SHP77 (cell line): ENCODE results near the gene COX10.
A peak's percentile ranks its signal among the peaks of the same experiment; 100 is the strongest.

Source experiments
- DNase-seq, 2 experiments: peaks; one replicate each; lab custom pipeline; 2025; lab: John Stamatoyannopoulos, UW

Gene COX10

DNA sequence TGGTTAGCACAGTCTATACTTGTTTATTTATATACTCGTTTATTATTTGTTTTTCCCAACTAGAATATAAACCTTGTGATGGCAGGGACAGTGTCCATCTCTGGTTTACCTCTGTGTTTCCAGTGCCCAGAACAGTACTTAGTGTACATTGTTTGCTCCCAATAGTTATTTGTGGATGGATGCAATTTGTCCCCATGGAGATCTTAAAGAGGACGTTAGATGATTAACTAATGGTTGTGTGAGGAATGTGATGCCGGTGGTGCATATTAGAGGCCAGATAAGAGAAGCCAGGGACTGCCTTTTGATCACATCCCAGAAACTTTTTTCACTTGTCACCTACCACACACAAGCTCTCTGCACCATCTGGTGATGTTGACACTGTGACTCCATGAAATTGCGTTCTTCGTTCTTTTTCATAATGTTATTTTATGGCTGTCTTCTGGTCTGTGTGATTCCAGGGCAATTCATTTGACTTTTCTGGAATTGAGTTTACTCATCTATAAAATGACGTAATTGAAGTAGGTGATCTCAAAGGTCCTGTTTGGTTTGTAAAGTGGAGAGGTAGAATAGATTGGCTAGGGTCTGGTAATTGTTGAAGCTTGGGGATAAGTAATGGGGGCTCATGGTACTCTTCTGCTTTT, 1.2 kb downstream of the COX10 start:
- DNase-seq = peak in 1 of 2 experiments; percentile 4

GRCh38 chr17:14072881-14073280, 3.6 kb downstream of the COX10 start:
- no peak for DNase-seq

DNA sequence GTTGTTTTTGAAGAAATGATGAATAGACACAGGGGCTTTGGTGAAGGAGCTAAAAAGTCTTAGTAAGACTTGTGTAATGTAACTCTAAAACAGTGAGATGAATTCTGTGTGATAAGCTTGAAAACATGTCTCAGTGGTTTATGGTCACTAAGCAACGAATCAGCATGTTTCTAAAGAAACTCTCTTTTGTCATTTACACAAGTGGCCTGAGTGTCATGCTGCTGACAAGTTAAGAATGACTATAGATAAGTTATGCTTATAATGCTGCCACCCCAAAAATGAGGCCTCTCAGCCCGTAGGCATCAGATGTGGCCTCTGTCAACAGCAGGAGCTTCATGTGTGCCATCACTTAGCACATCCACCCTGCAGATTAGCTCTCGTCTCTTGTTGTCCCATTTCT, 8.7 kb downstream of the COX10 start:
- no peak for DNase-seq

DNA sequence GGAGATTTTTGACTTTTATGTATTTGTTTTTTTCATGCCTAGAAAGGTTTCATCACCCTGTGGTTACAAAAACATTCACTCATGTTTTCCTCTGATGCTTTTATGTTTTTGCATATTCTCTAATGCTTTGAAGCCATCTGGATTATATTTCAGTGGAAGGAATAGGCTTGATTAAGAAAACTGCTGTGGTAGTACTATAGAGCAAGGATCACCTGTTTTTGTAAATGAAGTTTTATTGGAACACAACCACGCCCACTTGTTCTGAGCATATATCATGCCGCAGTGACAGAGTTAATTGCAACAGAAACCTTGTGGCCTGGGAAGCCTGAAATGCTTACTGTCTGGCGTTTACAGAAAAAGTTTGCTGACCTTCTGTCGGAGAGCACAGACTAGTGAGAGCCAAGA, 11.5 kb downstream of the COX10 start:
- DNase-seq = no peak

DNA sequence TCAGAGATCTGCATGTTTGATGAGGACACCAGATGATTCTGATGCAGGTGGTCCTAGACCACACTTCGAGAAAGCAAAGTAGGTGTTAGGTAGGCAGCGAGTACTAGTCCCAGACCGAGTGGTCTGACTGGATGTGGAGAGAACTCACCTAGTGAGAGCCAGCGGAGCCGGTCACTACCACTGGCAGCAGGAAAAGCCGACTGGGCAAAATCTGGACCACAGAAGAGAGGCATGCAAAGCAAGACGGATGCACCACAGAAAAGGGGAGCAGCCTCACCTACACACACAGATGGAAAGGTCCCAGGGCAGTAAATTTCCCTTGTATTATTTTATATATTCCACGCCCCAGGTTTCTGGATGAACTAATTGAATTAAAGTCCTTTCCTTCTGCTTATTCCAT, 13.5 kb downstream of the COX10 start:
- DNase-seq = no peak

DNA sequence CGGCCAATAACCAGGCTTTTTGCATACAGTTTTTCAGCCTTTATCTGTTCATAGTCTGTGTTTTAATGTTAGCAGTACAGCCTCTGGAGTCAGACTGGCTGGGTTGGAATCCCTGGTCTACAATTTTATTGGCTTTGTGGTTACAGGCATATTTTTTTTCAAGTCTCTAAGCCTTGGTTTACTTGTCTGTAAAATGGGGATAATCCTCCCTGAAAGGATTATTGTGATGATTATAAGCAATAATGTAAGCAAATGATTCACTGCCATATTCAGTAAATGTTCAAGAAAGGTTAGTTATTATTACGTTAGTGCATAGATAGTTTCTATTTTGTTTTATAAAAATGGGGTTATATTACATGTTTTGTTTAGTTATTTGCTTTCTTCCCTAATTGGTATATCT, 15.7 kb downstream of the COX10 start:
- DNase-seq = no peak

GRCh38 chr17:14086189-14086588, 16.9 kb downstream of the COX10 start:
- no peak for DNase-seq

GRCh38 chr17:14089179-14089578, 19.9 kb downstream of the COX10 start:
- no peak for DNase-seq

DNA sequence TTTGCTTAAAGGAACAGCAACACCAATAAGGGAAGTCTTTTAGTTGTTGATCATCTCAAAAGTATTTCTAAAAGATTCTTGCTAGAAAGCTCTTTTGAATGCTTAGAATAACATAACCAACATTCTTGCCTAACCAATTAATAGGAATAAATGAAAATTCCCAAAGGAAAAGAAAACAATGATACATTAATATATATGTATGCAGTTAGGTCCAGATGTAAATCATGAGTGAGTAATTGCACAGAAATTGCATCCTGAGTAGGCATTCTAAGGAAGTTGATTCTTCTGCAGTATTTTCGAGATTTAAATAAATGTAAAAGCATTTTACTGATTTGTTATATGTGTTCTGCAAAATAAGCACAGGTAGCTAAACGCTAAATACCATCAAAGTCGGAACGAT, 22.1 kb downstream of the COX10 start:
- no peak for DNase-seq

- no peak for DNase-seq
Observed at GRCh38 chr17:14092808-14093207, 23.5 kb downstream of the COX10 start.

DNA sequence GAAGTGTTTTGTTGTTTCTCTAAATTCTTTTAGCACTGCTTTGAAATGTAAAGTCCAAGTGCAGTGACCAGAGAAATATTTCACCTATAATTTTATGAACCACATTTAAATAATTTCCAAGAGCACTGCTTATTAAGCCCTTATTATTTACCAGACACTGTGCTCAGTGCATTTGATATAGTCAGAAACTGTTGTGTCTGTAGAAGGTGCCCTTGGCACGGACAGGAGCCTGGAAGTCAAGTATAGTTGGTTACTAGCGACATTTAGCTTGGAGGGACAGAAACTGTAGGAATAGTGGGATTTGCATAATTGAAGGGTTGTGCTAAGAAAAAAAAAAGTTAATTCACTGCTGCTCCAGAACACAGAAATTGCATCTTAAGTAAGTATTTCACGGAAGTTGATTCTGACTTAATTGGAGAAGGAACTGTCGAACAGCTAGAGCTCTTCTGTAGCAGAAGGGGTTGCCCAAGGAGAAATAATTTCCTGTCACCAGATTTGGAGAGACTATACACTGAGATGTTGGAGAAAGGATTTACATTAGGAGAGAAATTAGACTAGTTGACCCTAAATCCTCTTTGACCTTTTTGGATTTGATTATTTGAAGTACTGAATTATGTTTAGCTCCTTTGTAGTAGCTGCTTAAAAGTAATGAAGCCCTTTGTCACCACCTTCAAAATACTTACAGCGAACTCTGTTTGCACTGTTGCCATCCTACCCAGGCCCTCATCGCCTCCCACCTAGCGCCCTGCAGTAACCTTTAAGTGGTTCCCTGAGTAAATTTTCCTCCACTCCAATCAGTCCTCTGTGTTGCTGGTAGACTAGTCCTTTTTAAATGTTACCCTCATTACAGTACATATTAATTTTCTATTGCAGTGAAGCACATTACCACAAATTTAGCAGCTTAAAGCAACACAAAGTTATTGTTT, 25.6 kb downstream of the COX10 start:
- no peak for DNase-seq

DNA sequence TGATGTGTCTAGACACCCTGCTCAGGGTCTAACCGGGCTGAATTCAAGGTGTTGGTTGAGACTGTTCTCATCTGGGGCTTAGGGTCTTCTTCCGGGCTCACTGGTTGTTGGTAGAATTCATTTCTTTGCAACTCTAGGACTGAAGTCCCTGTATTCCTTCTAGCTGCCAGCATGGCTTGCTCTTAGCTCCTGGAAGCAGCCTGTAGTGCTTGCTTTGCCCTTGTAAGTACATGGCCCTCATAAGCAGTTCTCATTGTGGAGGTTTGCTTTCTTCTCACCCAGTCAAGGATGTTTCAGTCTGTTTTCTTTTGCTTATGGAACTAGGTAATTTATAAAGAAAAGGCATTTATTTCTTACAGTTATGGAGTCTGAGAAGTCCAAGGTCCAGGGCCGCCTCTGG, 26.3 kb downstream of the COX10 start:
- DNase-seq = no peak

GRCh38 chr17:14098246-14098645, 28.9 kb downstream of the COX10 start:
- no peak for DNase-seq

DNA sequence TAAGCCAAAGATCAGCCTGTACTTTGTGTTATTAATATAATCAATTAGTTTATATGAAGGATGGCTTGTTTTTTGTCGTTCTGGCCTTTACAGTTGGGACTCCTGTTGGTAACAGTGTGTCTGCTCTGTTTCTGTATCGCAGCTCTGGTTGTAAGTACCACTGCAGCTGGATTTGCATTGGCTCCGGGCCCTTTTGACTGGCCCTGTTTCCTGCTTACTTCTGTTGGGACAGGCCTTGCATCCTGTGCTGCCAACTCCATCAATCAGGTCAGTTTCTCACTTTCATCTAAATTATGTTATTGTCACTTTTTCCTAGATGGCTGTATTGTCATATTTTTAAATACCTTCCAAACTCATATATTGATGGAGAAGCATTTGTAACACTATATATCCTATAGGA, 32.7 kb downstream of the COX10 start:
- no peak for DNase-seq

DNA sequence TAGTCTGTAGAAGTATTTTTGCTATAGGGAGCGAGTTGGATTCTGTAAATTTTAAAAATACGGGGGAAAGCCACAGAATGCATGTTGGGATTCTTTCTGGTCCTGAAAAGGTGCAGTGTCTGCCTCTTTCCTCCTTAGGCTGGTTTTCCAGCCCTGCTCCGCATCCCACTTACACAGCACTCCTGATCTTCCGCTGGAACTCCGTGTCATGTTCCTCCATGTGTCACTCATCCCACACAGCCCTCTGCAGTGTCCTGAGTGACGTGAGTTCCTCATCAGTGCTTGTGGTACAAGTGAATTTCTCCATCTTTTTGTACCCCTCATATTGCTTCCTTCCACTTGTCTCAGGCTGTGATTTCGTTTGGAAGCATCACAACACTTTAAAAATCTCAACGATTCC, 34.5 kb downstream of the COX10 start:
- DNase-seq = no peak

DNA sequence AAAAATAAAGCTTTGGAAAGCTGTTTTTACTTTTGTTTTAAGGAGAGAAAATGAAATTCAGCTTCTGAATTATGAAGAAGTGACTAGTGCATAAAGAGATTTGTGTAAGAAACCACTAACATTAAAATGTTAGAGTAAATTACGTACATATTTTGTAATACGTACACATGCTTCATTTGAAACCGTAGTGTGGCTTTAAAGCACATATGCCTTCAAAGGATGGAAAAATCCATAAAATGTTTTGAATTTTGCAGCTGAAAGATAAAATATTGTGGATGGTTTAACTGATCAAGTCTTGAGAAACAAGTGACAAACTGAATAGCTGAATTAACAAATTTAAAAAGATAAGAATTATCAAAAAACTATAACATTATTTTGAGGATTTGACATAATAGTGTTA, 35.4 kb downstream of the COX10 start:
- no peak for DNase-seq

DNA sequence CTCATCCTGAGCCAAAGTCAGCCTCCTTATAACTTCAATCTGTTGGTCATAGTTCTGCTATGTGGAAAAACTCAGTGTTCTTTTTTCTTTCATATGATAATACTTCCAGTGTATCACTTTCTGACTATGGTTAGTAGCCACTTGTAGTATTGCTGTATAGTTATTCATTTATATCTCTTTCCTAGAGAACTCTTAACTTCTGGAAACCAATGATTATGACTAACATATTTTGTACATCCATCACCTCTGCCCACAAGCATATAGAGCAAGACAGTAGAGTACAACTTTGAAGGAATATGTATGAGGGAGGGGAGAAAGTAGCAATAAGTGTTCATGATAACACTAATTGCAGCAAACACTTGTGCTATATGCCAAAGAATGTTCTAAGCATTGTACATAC, 38.6 kb downstream of the COX10 start:
- no peak for DNase-seq

- no peak for DNase-seq
Observed at GRCh38 chr17:14112407-14112806, 43.1 kb downstream of the COX10 start.

DNA sequence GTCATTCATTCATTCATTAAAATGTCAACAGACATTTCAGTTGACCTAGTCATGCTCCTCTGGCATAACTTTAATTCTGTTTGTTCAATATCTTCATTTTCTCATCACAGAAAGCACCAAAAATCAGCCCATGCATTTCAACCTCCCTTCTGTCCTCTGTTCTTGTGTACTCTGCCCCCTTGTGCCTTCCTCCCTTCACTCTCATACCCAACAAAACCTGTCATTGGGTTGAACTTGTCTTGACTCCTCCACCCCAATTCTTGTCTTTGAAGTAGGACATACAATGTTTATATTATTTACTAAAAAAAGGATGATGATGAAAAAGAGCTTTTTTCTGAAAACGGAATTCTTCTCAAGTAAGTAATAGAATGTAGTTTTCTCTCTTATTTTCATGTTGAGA, 43.8 kb downstream of the COX10 start:
- DNase-seq = no peak

- DNase-seq = no peak
Observed at GRCh38 chr17:14116263-14117024, 47.1 kb downstream of the COX10 start.

DNA sequence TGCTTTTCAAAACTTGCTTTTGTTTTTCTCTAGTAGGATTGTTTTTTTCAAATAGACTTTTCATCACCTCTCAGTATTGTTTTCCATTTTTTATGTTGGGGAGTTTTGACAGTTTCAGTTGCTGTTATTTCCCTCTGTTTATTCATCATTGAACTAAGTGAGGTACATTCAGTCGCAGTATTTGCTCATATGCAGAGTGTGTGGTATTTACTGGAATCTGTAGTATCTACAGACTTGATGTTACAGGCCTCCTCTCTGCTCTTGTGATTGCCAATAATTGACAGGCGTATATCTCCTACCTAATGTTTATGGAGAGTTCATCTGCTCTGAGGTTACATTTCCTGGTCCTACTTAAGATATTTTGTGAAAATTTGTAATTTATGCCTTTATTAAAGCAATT, 49.6 kb downstream of the COX10 start:
- DNase-seq = no peak

- DNase-seq = no peak
Observed at GRCh38 chr17:14119546-14119945, 50.2 kb downstream of the COX10 start.

GRCh38 chr17:14121952-14122351, 52.6 kb downstream of the COX10 start:
- no peak for DNase-seq
